H1 (cell line): Measurements from ENCODE around the gene PGAM1. TPM values are rescaled to one million over a fixed set of nuclear protein-coding genes. Genes with fewer than 3 reads are reported as not detected.

Experiments
- CTCF ChIA-PET: fragments of 300-600 bp; sonication (Branson Sonifier 250); formaldehyde crosslinking; loops from one replicate; lab custom pipeline; 2021; ENCODE audit not compliant: partially characterized antibody; lab: Charles Lee
- POLR2A ChIA-PET: fragments of 300-600 bp; sonication (Branson Sonifier 250); formaldehyde crosslinking; loops from one replicate; lab custom pipeline; 2021; ENCODE audit warnings: inconsistent platforms; ENCODE audit not compliant: partially characterized antibody; lab: Charles Lee
- DNase-seq, 2 experiments: peaks; one replicate each; pipeline versions ENCODE4 v3.0.0 to v3.0.0-alpha.2; 2010 to 2022; ENCODE audit warnings: low spot score in 2 of 2, low read depth in 1 of 2, mixed read lengths in 1 of 2
- FAIRE-seq: peaks from 2 replicates; lab custom pipeline; 2011; peaks lifted over from hg19 to GRCh38; lab: Jason Lieb, UNC
- H2AFZ ChIP-seq: 2 replicates; pipeline ENCODE4 v1.8.1; 2012; ENCODE audit warnings: low read length, inconsistent platforms
- H2AK5ac ChIP-seq: 2 replicates; pipeline ENCODE4 v1.6.1; 2013; ENCODE audit warnings: low read depth, low read length
- H2BK120ac ChIP-seq: replicated peaks from 2 replicates; pipeline ENCODE3; 2013; ENCODE audit warnings: low read depth, low read length, inconsistent platforms
- H2BK12ac ChIP-seq: 2 replicates; pipeline ENCODE4 v1.6.1; 2013; ENCODE audit warnings: low read depth, low read length
- H2BK15ac ChIP-seq: 2 replicates; pipeline ENCODE4 v1.6.1; 2013; ENCODE audit warnings: low read length
- H2BK20ac ChIP-seq: 2 replicates; pipeline ENCODE4 v1.6.1; 2013; ENCODE audit warnings: low read length
- H2BK5ac ChIP-seq: 2 replicates; pipeline ENCODE4 v1.6.1; 2013; ENCODE audit warnings: low read depth, low read length
- H3K14ac ChIP-seq: 2 replicates; pipeline ENCODE4 v1.6.1; 2013; ENCODE audit warnings: inconsistent platforms; ENCODE audit not compliant: insufficient read length
- H3K18ac ChIP-seq: 2 replicates; pipeline ENCODE4 v1.6.1; 2013; ENCODE audit warnings: low read length; ENCODE audit errors: extremely low read depth
- H3K23ac ChIP-seq: 2 replicates; pipeline ENCODE4 v1.6.1; 2013; ENCODE audit warnings: inconsistent platforms; ENCODE audit not compliant: insufficient read length
- H3K23me2 ChIP-seq: 2 replicates; pipeline ENCODE4 v1.6.1; 2013; ENCODE audit warnings: low read depth, low read length
- H3K27ac ChIP-seq: 2 replicates; pipeline ENCODE4 v1.6.1; 2011; ENCODE audit warnings: low read depth, low read length, inconsistent platforms
- H3K27me3 ChIP-seq, 4 experiments: replicated peaks in 1 of 4; 1 replicate in 1 of 4; 2 replicates in 3 of 4; pipeline versions ENCODE4 v1.6.1 to v1.8.1; 2011 to 2013; ENCODE audit warnings: low read length in 3 of 4, mild to moderate bottlenecking in 3 of 4, inconsistent platforms in 2 of 4, mixed read lengths in 2 of 4, moderate library complexity in 1 of 4; ENCODE audit not compliant: control insufficient read depth in 3 of 4, insufficient read depth in 3 of 4; ENCODE audit errors: extremely low read depth in 1 of 4
- H3K36me3 ChIP-seq, 4 experiments: 2 replicates each; pipeline versions ENCODE4 v1.6.1 to v1.8.1; 2011 to 2013; ENCODE audit warnings: mild to moderate bottlenecking in 4 of 4, low read length in 3 of 4, moderate library complexity in 2 of 4, control low read depth in 1 of 4, inconsistent platforms in 1 of 4; ENCODE audit not compliant: insufficient read depth in 4 of 4, control insufficient read depth in 2 of 4
- H3K4ac ChIP-seq: replicated peaks from 2 replicates; pipeline ENCODE3; 2013; ENCODE audit warnings: low read length, low read depth, mixed read lengths, inconsistent platforms; ENCODE audit not compliant: insufficient read length
- H3K4me1 ChIP-seq, 4 experiments: replicated peaks in 1 of 4; 1 replicate in 1 of 4; 2 replicates in 3 of 4; pipeline versions ENCODE4 v1.6.1 to v1.8.1; 2011 to 2013; ENCODE audit warnings: low read length in 3 of 4, inconsistent platforms in 2 of 4, mixed read lengths in 1 of 4; ENCODE audit not compliant: insufficient read depth in 4 of 4, control insufficient read depth in 3 of 4
- H3K4me2 ChIP-seq, 2 experiments: 2 replicates each; pipeline versions ENCODE4 v1.6.1 to v1.8.1; 2011 to 2013; ENCODE audit warnings: low read depth in 2 of 2, low read length in 2 of 2, control low read depth in 1 of 2, inconsistent platforms in 1 of 2, mild to moderate bottlenecking in 1 of 2; ENCODE audit not compliant: insufficient read depth in 1 of 2
- H3K4me3 ChIP-seq, 4 experiments: fragments of 200-600, 300-600 bp in 1 of 4; sonication (generic), shearing (Covaris generic), sonication (Bioruptor Twin) in 1 of 4; 2 replicates each; pipeline versions ENCODE4 v1.5.1 to v1.8.1; 2011 to 2016; ENCODE audit warnings: low read length in 4 of 4, low read depth in 3 of 4, control low read depth in 2 of 4, inconsistent platforms in 2 of 4, mild to moderate bottlenecking in 2 of 4, mixed read lengths in 1 of 4, moderate library complexity in 1 of 4; ENCODE audit not compliant: insufficient read depth in 2 of 4; ENCODE audit errors: extremely low read depth in 1 of 4
- H3K56ac ChIP-seq: replicated peaks from 2 replicates; pipeline ENCODE3; 2013; ENCODE audit warnings: low read depth, mild to moderate bottlenecking, mixed read lengths, low read length, inconsistent platforms; ENCODE audit not compliant: insufficient read length
- H3K79me1 ChIP-seq: 2 replicates; pipeline ENCODE4 v1.6.1; 2013; ENCODE audit warnings: low read depth, low read length, control low read depth
- H3K79me2 ChIP-seq, 2 experiments: 2 replicates each; pipeline versions ENCODE4 v1.6.1 to v1.8.1; 2012 to 2013; ENCODE audit warnings: low read length in 2 of 2, mild to moderate bottlenecking in 2 of 2, inconsistent platforms in 1 of 2; ENCODE audit not compliant: insufficient read depth in 2 of 2, control insufficient read depth in 1 of 2
- H3K9ac ChIP-seq, 4 experiments: replicated peaks in 1 of 4; 1 replicate in 1 of 4; 2 replicates in 3 of 4; pipeline versions ENCODE4 v1.6.1 to v1.8.1; 2011 to 2013; ENCODE audit warnings: low read depth in 3 of 4, low read length in 3 of 4, control low read depth in 2 of 4, mild to moderate bottlenecking in 2 of 4, moderate library complexity in 2 of 4, inconsistent platforms in 1 of 4; ENCODE audit errors: extremely low read depth in 1 of 4
- H3K9me3 ChIP-seq, 2 experiments: 2 replicates each; pipeline versions ENCODE4 v1.6.1 to v1.8.1; 2012 to 2013; ENCODE audit warnings: mild to moderate bottlenecking in 2 of 2, moderate library complexity in 2 of 2, control low read depth in 1 of 2, inconsistent platforms in 1 of 2, low read depth in 1 of 2, low read length in 1 of 2, mixed read lengths in 1 of 2; ENCODE audit not compliant: insufficient read depth in 2 of 2
- H4K20me1 ChIP-seq, 2 experiments: replicated peaks in 1 of 2; 2 replicates each; pipeline versions ENCODE3 to v1.8.1; 2011 to 2013; ENCODE audit warnings: inconsistent platforms in 2 of 2, low read length in 2 of 2, mild to moderate bottlenecking in 1 of 2; ENCODE audit not compliant: insufficient read depth in 2 of 2, control insufficient read depth in 1 of 2
- H4K5ac ChIP-seq: 2 replicates; pipeline ENCODE4 v1.6.1; 2013; ENCODE audit warnings: low read length, low read depth, mixed read lengths, inconsistent platforms; ENCODE audit not compliant: insufficient read length
- H4K8ac ChIP-seq: 2 replicates; pipeline ENCODE4 v1.8.0; 2013; ENCODE audit warnings: mild to moderate bottlenecking, moderate library complexity, low read length, inconsistent platforms; ENCODE audit not compliant: insufficient read depth; ENCODE audit errors: extremely low read depth
- H4K91ac ChIP-seq: replicated peaks from 2 replicates; pipeline ENCODE3; 2013; ENCODE audit warnings: low read length, mixed read lengths, inconsistent platforms; ENCODE audit not compliant: insufficient read length
- ATF3 ChIP-seq: IDR thresholded peaks from 2 replicates; pipeline ENCODE4 v1.6.1; 2011; ENCODE audit warnings: low read depth, mild to moderate bottlenecking, low read length; ENCODE audit not compliant: insufficient read depth
- BCL11A ChIP-seq, 2 experiments: IDR thresholded peaks; one replicate each; pipeline ENCODE4 v1.6.1; 2011; ENCODE audit warnings: low read depth in 2 of 2, low read length in 2 of 2, mild to moderate bottlenecking in 2 of 2
- CREB1 ChIP-seq: IDR thresholded peaks from 2 replicates; pipeline ENCODE4 v1.6.1; 2012; ENCODE audit warnings: inconsistent platforms
- CTCF ChIP-seq, 3 experiments: IDR thresholded peaks; 1 replicate in 2 of 3; 2 replicates in 1 of 3; pipeline versions ENCODE4 v1.5.1 to v1.6.1; 2011; ENCODE audit warnings: low read length in 3 of 3, mild to moderate bottlenecking in 3 of 3, inconsistent platforms in 2 of 3, low read depth in 1 of 3, moderate library complexity in 1 of 3; ENCODE audit not compliant: insufficient read depth in 1 of 3; ENCODE audit errors: control extremely low read depth in 1 of 3
- E2F6 ChIP-seq: IDR thresholded peaks from 2 replicates; pipeline ENCODE4 v1.6.1; 2012; ENCODE audit warnings: inconsistent platforms
- HDAC2 ChIP-seq, 2 experiments: fragments of 300-600 bp in 1 of 2; sonication (generic) in 1 of 2; IDR thresholded peaks; 2 replicates each; pipeline ENCODE4 v1.6.1; 2011 to 2012; ENCODE audit warnings: low read depth in 2 of 2, low read length in 2 of 2, mild to moderate bottlenecking in 2 of 2, moderate library complexity in 2 of 2, borderline replicate concordance in 1 of 2, inconsistent platforms in 1 of 2
- NRF1 ChIP-seq: IDR thresholded peaks from 2 replicates; pipeline ENCODE4 v1.6.1; 2011; ENCODE audit warnings: mild to moderate bottlenecking, low read depth, low read length, improper control_type of control experiment
- RBBP5 ChIP-seq: IDR thresholded peaks from 2 replicates; pipeline ENCODE4 v1.7.1; 2012; ENCODE audit warnings: low read depth, mild to moderate bottlenecking, inconsistent platforms, low read length, moderate library complexity, borderline replicate concordance
- SIN3A ChIP-seq, 2 experiments: IDR thresholded peaks in 1 of 2; conservative IDR thresholded peaks in 1 of 2; 2 replicates each; pipeline ENCODE4 v1.6.1; 2011 to 2012; ENCODE audit warnings: low read length in 2 of 2, improper control_type of control experiment in 1 of 2, low read depth in 1 of 2, mild to moderate bottlenecking in 1 of 2
- WGBS, 2 experiments: shearing (Covaris generic) in 1 of 2; methylation state at CpG; one replicate each; pipeline versions ENCODE4 v1.1.6 to v1.1.7; 2013 to 2015; ENCODE audit warnings: low lambda C conversion rate in 2 of 2, mixed read lengths in 2 of 2, inconsistent platforms in 1 of 2, low coverage in 1 of 2, missing lambda C conversion rate in 1 of 2; ENCODE audit not compliant: insufficient replicate concordance in 2 of 2, insufficient coverage in 1 of 2, insufficient read length in 1 of 2; ENCODE audit errors: extremely low coverage in 1 of 2, missing lambda C conversion rate in 1 of 2; 5-methylcytosine and 5-hydroxymethylcytosine counted together
- polyA plus RNA-seq, 7 experiments: library from polyadenylated mRNA; depleted of rRNA in 3 of 7; stranded (reverse) in 5 of 7; unstranded in 2 of 7; fragments of >200 nt in 5 of 7; fragments of 200-250 nt in 2 of 7; gene quantifications; 1 replicate in 5 of 7; 2 replicates in 1 of 7; 4 replicates in 1 of 7; pipeline versions ENCODE4 v1.2.1 to v1.2.3, GENCODE V29; 2011 to 2013; ENCODE audit warnings: missing spikeins in 2 of 7, mixed read lengths in 2 of 7
- total RNA-seq: library from RNA; stranded (reverse); fragmentation: NEBNext Ultra II Directional; extraction: Animal tissue kit (Norgen Biotek cat#: 25700); gene quantifications from 2 replicates; pipeline ENCODE4 v1.2.1, GENCODE V29; 2021

Gene PGAM1
- total and polyA plus RNA-seq, 2 of the 8 experiments (the other 6 are each of a cell fraction or from before 2014, with no cell fraction given) = 791 to 799 TPM

GRCh38 chr10:97412891-97413304 is 13.1 kb upstream of the PGAM1 start:
- H4K5ac ChIP-seq = no peak overlapping the region
- no peaks in the 10 kb centered on the region for H3K23me2 ChIP-seq
- H4K91ac ChIP-seq = peak overlapping the region; percentile 84
- no peak overlapping the region for H2BK12ac ChIP-seq
- no peak for DNase-seq
- H3K23ac ChIP-seq = no peak overlapping the region
- TF ChIP-seq RBBP5 (no peak), BCL11A (IDR thresholded peaks at IDR 0.05; ENCODE audit: low read depth in 2 of 2, low read length in 2 of 2) (no peak), CREB1 (no peak), NRF1 (no peak), HDAC2 (IDR thresholded peaks at IDR 0.05; ENCODE audit: borderline replicate concordance in 1 of 2, low read depth in 2 of 2, low read length in 2 of 2) (no peak), SIN3A (conservative IDR thresholded peaks at IDR 0.05 in 1 of 2, IDR thresholded peaks at IDR 0.05 in 1 of 2; ENCODE audit: low read depth in 1 of 2, low read length in 2 of 2) (no peak), CTCF (IDR thresholded peaks at IDR 0.05; ENCODE audit: control extremely low read depth in 1 of 3, insufficient read depth in 1 of 3, low read depth in 1 of 3, low read length in 3 of 3) (no peak), E2F6 (no peak), ATF3 (no peak)
- no peaks in the 10 kb centered on the region for H3K27me3 ChIP-seq
- H3K14ac ChIP-seq = no peak overlapping the region
- FAIRE-seq = no peak
- H3K27ac ChIP-seq = no peak overlapping the region
- H3K4me1 ChIP-seq = no peaks in the 10 kb centered on the region
- H4K8ac ChIP-seq = peak overlapping the region; percentile 57; the same call in 1 of the 2 replicates
- H3K18ac ChIP-seq = no peak overlapping the region
- CTCF ChIA-PET = interaction anchor here (0.9 to 2.0 kb wide), 4 partner anchors 8 to 199 kb away, joined by 3 to 5 read pairs (median 4); no protein-coding TSS in a partner anchor
- no peaks in the 10 kb centered on the region for H3K36me3 ChIP-seq
- H3K4me2 ChIP-seq = no peak overlapping the region
- H2AK5ac ChIP-seq = no peak overlapping the region
- no peak overlapping the region for H2BK20ac ChIP-seq
- H2AFZ ChIP-seq = no peak overlapping the region
- WGBS, 2 experiments = 90% methylated on average over 10 of the region's 10 CpGs; no CpG with 5 or more reads in 1 of the 2 experiments
- H3K56ac ChIP-seq = no peak overlapping the region
- POLR2A ChIA-PET = interaction anchor here (0.9 to 3.3 kb wide), 5 partner anchors 12 to 119 kb away, joined by 3 to 17 read pairs (median 5); partner anchors contain the start of gene RRP12
- no peak overlapping the region for H2BK120ac ChIP-seq
- peak overlapping the region in 1 of 4 experiments; percentile 18; a peak in 1 of 7 replicates for H3K9ac ChIP-seq
- no peak overlapping the region for H2BK15ac ChIP-seq
- no peaks in the 10 kb centered on the region for H3K9me3 ChIP-seq
- no peak overlapping the region for H3K4me3 ChIP-seq
- H4K20me1 ChIP-seq = no peaks in the 10 kb centered on the region
- peak overlapping the region; percentile 8; the same call in 1 of the 2 replicates for H2BK5ac ChIP-seq
- no peaks in the 10 kb centered on the region; the same call in 1 of the 2 replicates for H3K79me1 ChIP-seq
- H3K4ac ChIP-seq = no peak overlapping the region
- H3K79me2 ChIP-seq = no peaks in the 10 kb centered on the region
